Calu3 (cell line): ENCODE results near the gene ABHD17A. TPM values are rescaled to one million over a fixed set of nuclear protein-coding genes. Genes with fewer than 3 reads are reported as not detected.
"Not testable (repeated sequence)": the region's sequence is repeated elsewhere in the genome, so short reads cannot be mapped to it uniquely, and the experiment has no call there.

Experiments
- BruUV-seq: library from RNA; stranded (reverse); fragments of 400-500 nt; replicated peaks from 2 replicates; lab custom pipeline; 2021; lab: Mats Ljungman, UMichigan
- CTCF ChIA-PET: fragments of 300-600 bp; sonication (Branson Sonifier 250); formaldehyde crosslinking; loops from one replicate; lab custom pipeline; 2022; ENCODE audit warnings: antibody characterized with exemption; lab: Charles Lee
- DNase-seq: peaks from one replicate; pipeline ENCODE4 v3.0.0; 2022
- H3K27ac Mint-ChIP-seq: one replicate; pipeline ENCODE4 v1.8.0; 2022; ENCODE audit warnings: mixed read lengths; ENCODE audit not compliant: unreplicated experiment
- H3K27me3 Mint-ChIP-seq: one replicate; pipeline ENCODE4 v1.8.0; 2022; ENCODE audit warnings: mixed read lengths; ENCODE audit not compliant: unreplicated experiment
- H3K36me3 Mint-ChIP-seq: one replicate; pipeline ENCODE4 v1.8.0; 2022; ENCODE audit warnings: mild to moderate bottlenecking, moderate library complexity, mixed read lengths; ENCODE audit not compliant: insufficient read depth, unreplicated experiment
- H3K4me1 Mint-ChIP-seq: one replicate; pipeline ENCODE4 v1.8.0; 2022; ENCODE audit warnings: mild to moderate bottlenecking, low read depth, mixed read lengths; ENCODE audit not compliant: unreplicated experiment
- H3K4me3 Mint-ChIP-seq: one replicate; pipeline ENCODE4 v1.8.0; 2022; ENCODE audit warnings: mild to moderate bottlenecking, low read depth, moderate library complexity, mixed read lengths; ENCODE audit not compliant: unreplicated experiment
- H3K9me3 Mint-ChIP-seq: one replicate; pipeline ENCODE4 v1.8.0; 2022; ENCODE audit warnings: low read depth, mixed read lengths; ENCODE audit not compliant: unreplicated experiment
- CTCF ChIP-seq: fragments of 200-600 bp; IDR thresholded peaks from one replicate; pipeline ENCODE4 v1.8.0; 2022; ENCODE audit warnings: antibody characterized with exemption; ENCODE audit not compliant: unreplicated experiment
- intact Hi-C: fragments of 100-400 bp; cut with micrococcal nuclease; formaldehyde crosslinking; loops from one replicate; pipeline ENCODE4 v1.10.0; 2022; ENCODE audit not compliant: unreplicated experiment
- total RNA-seq: library from RNA; stranded (reverse); gene quantifications from 2 replicates; pipeline ENCODE4 v1.2.3, GENCODE V29; 2022

Gene ABHD17A
- total RNA-seq, 1 experiment from 2014 or later: 35.2 TPM

GRCh38 chr19:1893791-1894190 lies 8.5 kb upstream of the ABHD17A start:
- Mint-ChIP-seq H3K27ac (no peak overlapping the region), H3K36me3 (peaks cover 8% of the 10 kb centered on the region), H3K4me1 (no peaks in the 10 kb centered on the region), H3K27me3 (no peaks in the 10 kb centered on the region), H3K4me3 (no peak overlapping the region), H3K9me3 (no peaks in the 10 kb centered on the region)
- TF ChIP-seq CTCF: no peak
- intact Hi-C loops: no loop called here
- CTCF ChIA-PET: no interaction called here
- DNase-seq: no peak
- BruUV-seq: no TSS peak

- intact Hi-C loops: no loop called here
- H3K27ac Mint-ChIP-seq: no peak overlapping the region
- CTCF ChIA-PET: no interaction called here
Observed at GRCh38 chr19:1889907-1890306, 4.6 kb upstream of the ABHD17A start.

GRCh38 chr19:1888385-1888784 lies 3.1 kb upstream of the ABHD17A start:
- DNase-seq: no peak
- no TSS peak for BruUV-seq
- H3K36me3 Mint-ChIP-seq: peaks cover 19% of the 10 kb centered on the region
- peaks cover 14% of the 10 kb centered on the region for H3K4me1 Mint-ChIP-seq
- no peak overlapping the region for H3K4me3 Mint-ChIP-seq
- no peaks in the 10 kb centered on the region for H3K27me3 Mint-ChIP-seq
- intact Hi-C loops: no loop called here
- TF ChIP-seq CTCF: no peak
- H3K9me3 Mint-ChIP-seq: no peaks in the 10 kb centered on the region
- CTCF ChIA-PET: no interaction called here
- no peak overlapping the region for H3K27ac Mint-ChIP-seq

More at GRCh38 chr19:1889907-1890306, 4.6 kb upstream of the ABHD17A start:
- peaks cover 7% of the 10 kb centered on the region for H3K36me3 Mint-ChIP-seq
- BruUV-seq: no TSS peak
- no peak for DNase-seq
- H3K27me3 Mint-ChIP-seq: no peaks in the 10 kb centered on the region
- H3K9me3 Mint-ChIP-seq: no peaks in the 10 kb centered on the region
- no peak overlapping the region for H3K4me3 Mint-ChIP-seq
- no peaks in the 10 kb centered on the region for H3K4me1 Mint-ChIP-seq
- no peak for TF ChIP-seq CTCF

- BruUV-seq, H3K27ac Mint-ChIP-seq, H3K4me3 Mint-ChIP-seq, H3K9me3 Mint-ChIP-seq, intact Hi-C loops, H3K27me3 Mint-ChIP-seq, CTCF ChIA-PET, DNase-seq: not testable (repeated sequence)
- H3K36me3 Mint-ChIP-seq: peaks cover 19% of the 10 kb centered on the region
- H3K4me1 Mint-ChIP-seq: peaks cover 28% of the 10 kb centered on the region
Observed at GRCh38 chr19:1886360-1886759, 1.1 kb upstream of the ABHD17A start.

- BruUV-seq: TSS peak; percentile 38
- no peak for TF ChIP-seq CTCF
- intact Hi-C loops: no loop called here
- no peaks in the 10 kb centered on the region for H3K9me3 Mint-ChIP-seq
- H3K27me3 Mint-ChIP-seq: no peaks in the 10 kb centered on the region
- peak overlapping the region; percentile 91 for H3K4me3 Mint-ChIP-seq
- peaks cover 19% of the 10 kb centered on the region for H3K36me3 Mint-ChIP-seq
- no peak for DNase-seq
- H3K27ac Mint-ChIP-seq: peak overlapping the region; percentile 77
- peaks cover 28% of the 10 kb centered on the region for H3K4me1 Mint-ChIP-seq
- CTCF ChIA-PET: interaction anchor here (0.6 to 1.2 kb wide), 4 partner anchors 9 to 426 kb away, joined by 3 to 5 read pairs (median 4); no protein-coding TSS in a partner anchor
Observed at GRCh38 chr19:1884719-1885334, 469 bp downstream of the ABHD17A start.
